Spleen (tissue), 11 donors: ENCODE measurements around the gene PLCD1. TPM values are rescaled to one million over a fixed set of nuclear protein-coding genes. Genes with fewer than 3 reads are reported as not detected.
A peak's percentile ranks its signal among the peaks of the same experiment; 100 is the strongest.

Experiments
- DNase-seq: peaks from one replicate; pipeline ENCODE4 v3.0.0-alpha.2; 2020
- H3K27ac ChIP-seq, 8 donors: fragments of 200-600 bp; sonication (generic) in 7 of 8; 1 replicate in 4 of 8; 2 replicates in 4 of 8; pipeline versions ENCODE4 v1.5.0 to v1.8.0; 2016 to 2021; ENCODE audit warnings: inconsistent platforms in 4 of 8, mild to moderate bottlenecking in 4 of 8, moderate library complexity in 1 of 8
- H3K27me3 ChIP-seq, 7 donors: fragments of 200-600 bp; sonication (generic) in 6 of 7; replicated peaks in 1 of 7; 1 replicate in 4 of 7; 2 replicates in 3 of 7; pipeline versions ENCODE4 v1.5.0 to v1.8.0; 2016 to 2021; ENCODE audit warnings: inconsistent platforms in 3 of 7, mild to moderate bottlenecking in 1 of 7
- H3K36me3 ChIP-seq, 6 donors: fragments of 200-600 bp; sonication (generic) in 5 of 6; 1 replicate in 4 of 6; 2 replicates in 2 of 6; pipeline versions ENCODE4 v1.5.0 to v1.8.0; 2016 to 2021; ENCODE audit warnings: inconsistent platforms in 2 of 6
- H3K4me1 ChIP-seq, 6 donors: fragments of 200-600 bp; sonication (generic) in 5 of 6; 1 replicate in 3 of 6; 2 replicates in 3 of 6; pipeline versions ENCODE4 v1.5.0 to v1.8.0; 2016 to 2021; ENCODE audit warnings: inconsistent platforms in 3 of 6
- H3K4me3 ChIP-seq, 8 donors: fragments of 200-600 bp; sonication (generic) in 7 of 8; 1 replicate in 4 of 8; 2 replicates in 4 of 8; pipeline versions ENCODE4 v1.5.0 to v1.8.0; 2016 to 2021; ENCODE audit warnings: inconsistent platforms in 4 of 8, mild to moderate bottlenecking in 4 of 8, moderate library complexity in 2 of 8
- H3K9me3 ChIP-seq, 8 donors: fragments of 200-600 bp; sonication (generic) in 7 of 8; 1 replicate in 4 of 8; 2 replicates in 4 of 8; pipeline versions ENCODE4 v1.5.0 to v1.8.0; 2016 to 2021; ENCODE audit warnings: inconsistent platforms in 4 of 8
- CTCF ChIP-seq, 11 experiments: fragments of 200-600 bp in 7 of 11; fragments of 450-650 bp in 4 of 11; sonication (generic) in 4 of 11; IDR thresholded peaks in 8 of 11; conservative IDR thresholded peaks in 3 of 11; 1 replicate in 7 of 11; 2 replicates in 4 of 11; pipeline versions ENCODE4 v1.4.0 to v1.8.0; 2016 to 2021; ENCODE audit warnings: antibody characterized with exemption in 11 of 11, inconsistent platforms in 4 of 11, mild to moderate bottlenecking in 1 of 11
- POLR2A ChIP-seq, 3 donors: fragments of 450-650 bp; IDR thresholded peaks; one replicate each; pipeline ENCODE4 v1.5.1; 2017; ENCODE audit warnings: antibody characterized with exemption in 3 of 3, mild to moderate bottlenecking in 1 of 3
- POLR2AphosphoS5 ChIP-seq, 3 donors: sonication (generic); formaldehyde crosslinking; IDR thresholded peaks; one replicate each; pipeline ENCODE4 v1.5.1; 2017; ENCODE audit warnings: antibody characterized with exemption in 3 of 3
- WGBS, 5 donors: extraction: QIAGEN DNeasy Blood & Tissue Kit in 3 of 5; methylation state at CpG; one replicate each; pipeline versions ENCODE4 v1.1.5 to v1.1.7; 2013 to 2018; 5-methylcytosine and 5-hydroxymethylcytosine counted together
- intact Hi-C: fragments of 100-400 bp; cut with DNase I; formaldehyde crosslinking; loops from one replicate; pipeline ENCODE4 v1.15.0; 2023; ENCODE audit warnings: low total_unique reads
- polyA plus RNA-seq, 3 donors: library from polyadenylated mRNA; stranded (reverse); fragments of 200-250 nt; gene quantifications; one replicate each; pipeline ENCODE4 v1.2.1, GENCODE V29; 2013
- total RNA-seq, 7 donors: library from RNA; depleted of rRNA in 3 of 7; stranded (reverse); fragments of >200 nt in 3 of 7; fragmentation: NEBNext Ultra II Directional in 4 of 7; extraction: Animal tissue kit (Norgen Biotek cat#: 25700) in 4 of 7; gene quantifications; one replicate each; pipeline versions ENCODE4 v1.1.0 to v1.2.1, GENCODE V29; 2016 to 2021
- donor health status: healthy with polysubstance abuse.
- donor health status: DM: no; HTN: no; CAD: no; lungs with moderate emphysema.
- donor health status: DM: no; HTN: no; CAD: no.
- donor health status: Bipolar disorder and iron deficiency.
- donor health status: healthy.
- donor health status: DM: no; HTN: no; CAD: no.
- donor health status: DM: yes; HTN: yes; CAD: no.

PLCD1 gene
- total and polyA plus RNA-seq, 10 donors, result 11.8 to 24.0 (median 18.8) TPM

GRCh38 chr3:38007754-38008090 is 21.7 kb downstream of the PLCD1 start:
- DNase-seq, result no peak
- intact Hi-C loops, result no loop called here
- no peak for TF ChIP-seq POLR2A (IDR thresholded peaks at IDR 0.05)
- TF ChIP-seq POLR2AphosphoS5 (IDR thresholded peaks at IDR 0.05), result no peak
- no peak for TF ChIP-seq CTCF (IDR thresholded peaks at IDR 0.05 in 8 of 11, conservative IDR thresholded peaks at IDR 0.05 in 3 of 11)
- no peak overlapping the region for H3K27ac ChIP-seq
- H3K27me3 ChIP-seq, result no peaks in the 10 kb centered on the region
- no peak overlapping the region for H3K4me3 ChIP-seq
- H3K36me3 ChIP-seq, result peaks cover 0 to 83% (median 37%) of the 10 kb centered on the region in 6 donors
- peaks cover 0 to 24% (median 9%) of the 10 kb centered on the region in 6 donors for H3K4me1 ChIP-seq
- H3K9me3 ChIP-seq, result no peaks in the 10 kb centered on the region
- WGBS, 5 donors, result 90 to 98% (median 96%) methylated on average over 7 of the region's 7 CpGs

GRCh38 chr3:38006445-38006995 is 22.9 kb downstream of the PLCD1 start:
- Histone ChIP-seq H3K36me3 (peaks cover 0 to 95% (median 49%) of the 10 kb centered on the region in 6 donors), H3K27me3 (no peaks in the 10 kb centered on the region), H3K9me3 (no peaks in the 10 kb centered on the region), H3K4me1 (peaks cover 0 to 25% (median 9%) of the 10 kb centered on the region in 6 donors), H3K27ac (no peak overlapping the region), H3K4me3 (no peak overlapping the region)
- no peak for TF ChIP-seq CTCF (IDR thresholded peaks at IDR 0.05 in 8 of 11, conservative IDR thresholded peaks at IDR 0.05 in 3 of 11)
- TF ChIP-seq POLR2A (IDR thresholded peaks at IDR 0.05), result no peak
- TF ChIP-seq POLR2AphosphoS5 (IDR thresholded peaks at IDR 0.05), result peak in 1 of 3 donors; percentile 55
- 80 to 94% (median 91%) methylated on average over 7 to 16 of the region's 16 CpGs for WGBS, 5 donors
- intact Hi-C loops, result no loop called here
- DNase-seq, result peak; percentile 76

GRCh38 chr3:38006031-38006430 is 23.4 kb downstream of the PLCD1 start:
- intact Hi-C loops, result no loop called here
- Histone ChIP-seq H3K27me3 (no peaks in the 10 kb centered on the region), H3K4me1 (peaks cover 0 to 25% (median 9%) of the 10 kb centered on the region in 6 donors), H3K4me3 (no peak overlapping the region), H3K27ac (no peak overlapping the region), H3K36me3 (peaks cover 0 to 95% (median 52%) of the 10 kb centered on the region in 6 donors), H3K9me3 (no peaks in the 10 kb centered on the region)
- no peak for TF ChIP-seq POLR2AphosphoS5 (IDR thresholded peaks at IDR 0.05)
- TF ChIP-seq CTCF (IDR thresholded peaks at IDR 0.05 in 8 of 11, conservative IDR thresholded peaks at IDR 0.05 in 3 of 11), result no peak
- no peak for TF ChIP-seq POLR2A (IDR thresholded peaks at IDR 0.05)
- 86 to 97% (median 88%) methylated on average over 5 of the region's 5 CpGs; no CpG with 5 or more reads in 1 of the 5 donors for WGBS, 5 donors
- peak; percentile 72 for DNase-seq

- no peak for TF ChIP-seq POLR2AphosphoS5 (IDR thresholded peaks at IDR 0.05)
- no peak for TF ChIP-seq POLR2A (IDR thresholded peaks at IDR 0.05)
- TF ChIP-seq CTCF (IDR thresholded peaks at IDR 0.05 in 8 of 11, conservative IDR thresholded peaks at IDR 0.05 in 3 of 11), result no peak
Observed at GRCh38 chr3:38005076-38006020, 24.1 kb downstream of the PLCD1 start.

More at GRCh38 chr3:38005076-38006020, 24.1 kb downstream of the PLCD1 start:
- no peaks in the 10 kb centered on the region for H3K27me3 ChIP-seq
- peaks cover 0 to 24% (median 9%) of the 10 kb centered on the region in 6 donors for H3K4me1 ChIP-seq
- H3K4me3 ChIP-seq, result no peak overlapping the region
- H3K36me3 ChIP-seq, result peaks cover 0 to 95% (median 54%) of the 10 kb centered on the region in 6 donors
- intact Hi-C loops, result no loop called here
- WGBS, 5 donors, result 83 to 92% (median 89%) methylated on average over 11 to 15 of the region's 15 CpGs
- H3K27ac ChIP-seq, result no peak overlapping the region
- peak; percentile 74 for DNase-seq
- no peaks in the 10 kb centered on the region for H3K9me3 ChIP-seq
